ENCODE results near the gene ADAMTS9.

- TF ChIP-seq POLR2A (IDR thresholded peaks at IDR 0.05) (no peak), CTCF (IDR thresholded peaks at IDR 0.05) (no peak), POLR2AphosphoS5 (IDR thresholded peaks at IDR 0.05) (peak in 1 of 3 donors; percentile 44), EP300 (IDR thresholded peaks at IDR 0.05) (no peak)
Observed at GRCh38 chr3:64685331-64685799, 2.4 kb downstream of the ADAMTS9 start.
